ENCODE measurements around the gene NCKAP5.

Gene NCKAP5

GRCh38 chr2:132998221-132998620 lies 570.0 kb downstream of the NCKAP5 start:
- no peak for DNase-seq (ENCODE audit: low read depth in 2 of 2)

DNA sequence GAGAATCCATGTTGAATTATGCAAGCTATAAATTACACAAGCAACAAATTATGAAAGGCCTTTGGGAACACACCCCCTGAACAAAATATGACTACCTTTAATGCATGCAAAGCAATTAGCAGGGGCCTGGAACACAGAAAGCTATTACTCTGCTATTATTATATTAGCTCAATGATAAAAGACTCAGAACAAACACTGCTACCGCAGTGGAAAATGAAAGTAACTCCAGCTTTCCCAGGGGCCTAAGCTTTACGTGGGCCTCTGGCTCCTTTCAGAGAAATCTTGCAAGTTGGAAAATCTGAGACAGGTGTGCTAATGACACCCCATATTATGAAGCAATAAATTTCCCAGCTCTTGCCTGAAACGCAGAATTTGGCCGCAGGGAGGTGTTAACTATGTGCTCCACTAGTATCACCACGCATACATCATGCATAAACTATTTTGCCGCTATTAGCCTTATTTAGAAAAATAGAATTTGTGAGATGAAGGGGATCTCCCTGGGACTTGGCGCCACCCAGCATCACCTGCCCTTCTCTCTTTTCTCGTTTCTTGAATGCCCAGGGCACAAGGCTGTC lies 576.7 kb downstream of the NCKAP5 start:
- no peak for DNase-seq (ENCODE audit: low read depth in 2 of 2)

DNA sequence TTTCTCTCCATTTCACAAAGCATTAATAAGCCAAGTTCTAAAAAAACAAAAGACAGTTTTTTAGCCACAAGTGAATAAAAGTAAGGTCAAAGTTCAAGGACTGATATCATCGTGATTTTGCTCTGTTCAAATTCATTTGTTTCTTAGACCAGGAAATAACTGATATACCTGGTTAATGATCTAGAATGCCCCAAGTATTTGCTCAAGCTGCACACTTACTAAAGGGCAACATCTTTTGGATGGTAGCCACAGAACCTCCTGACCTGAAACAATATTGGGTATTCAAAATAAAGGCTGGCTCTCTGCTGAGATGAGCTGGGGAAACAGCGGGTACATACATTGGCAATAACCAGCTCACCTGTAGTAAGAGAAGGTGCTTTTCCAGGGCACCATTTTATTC lies 583.5 kb downstream of the NCKAP5 start:
- no peak for DNase-seq (ENCODE audit: low read depth in 2 of 2)

DNA sequence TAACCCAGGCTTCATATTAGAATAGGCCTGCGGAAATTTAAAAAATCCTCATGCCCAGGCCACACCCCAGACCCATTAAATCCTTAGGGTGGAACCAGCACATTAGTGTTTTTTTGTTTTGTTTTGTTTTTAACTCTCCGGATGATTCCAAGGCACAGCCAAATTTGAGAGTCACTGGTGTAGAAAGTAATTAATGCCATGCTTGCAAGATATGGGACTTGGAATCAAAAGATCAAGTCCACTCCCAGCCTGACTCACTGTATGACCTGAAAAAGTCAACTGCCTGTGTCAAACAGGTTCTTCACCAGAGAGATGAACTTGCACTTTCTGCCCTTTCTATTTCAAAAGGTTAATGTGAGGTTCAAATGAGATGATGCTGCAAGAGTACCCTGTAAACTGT lies 588.0 kb downstream of the NCKAP5 start:
- DNase-seq (ENCODE audit: low read depth in 2 of 2) = no peak

- DNase-seq (ENCODE audit: low read depth in 2 of 2) = no peak
Measured at GRCh38 chr2:132979339-132980093, 588.7 kb downstream of the NCKAP5 start.

DNA sequence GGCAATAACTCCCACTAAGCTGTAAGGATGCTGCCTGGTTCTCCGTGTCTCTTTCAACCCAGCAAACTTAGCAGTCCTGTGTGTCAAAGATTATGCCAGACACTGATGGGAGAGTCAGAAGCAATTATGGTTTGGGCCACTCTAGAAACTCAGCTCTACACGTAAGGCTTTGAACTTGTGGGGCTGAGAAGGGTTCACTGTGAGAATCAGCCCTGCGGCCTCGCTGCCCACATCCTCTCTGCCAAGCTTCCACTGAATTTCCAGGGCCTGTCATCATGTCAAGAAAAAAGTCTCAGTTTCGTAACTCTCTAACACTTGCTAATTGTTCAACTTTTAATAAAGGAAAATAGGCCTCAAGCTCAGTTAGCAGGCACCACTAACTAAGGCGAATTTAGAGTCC lies 589.4 kb downstream of the NCKAP5 start:
- no peak for DNase-seq (ENCODE audit: low read depth in 2 of 2)

DNA sequence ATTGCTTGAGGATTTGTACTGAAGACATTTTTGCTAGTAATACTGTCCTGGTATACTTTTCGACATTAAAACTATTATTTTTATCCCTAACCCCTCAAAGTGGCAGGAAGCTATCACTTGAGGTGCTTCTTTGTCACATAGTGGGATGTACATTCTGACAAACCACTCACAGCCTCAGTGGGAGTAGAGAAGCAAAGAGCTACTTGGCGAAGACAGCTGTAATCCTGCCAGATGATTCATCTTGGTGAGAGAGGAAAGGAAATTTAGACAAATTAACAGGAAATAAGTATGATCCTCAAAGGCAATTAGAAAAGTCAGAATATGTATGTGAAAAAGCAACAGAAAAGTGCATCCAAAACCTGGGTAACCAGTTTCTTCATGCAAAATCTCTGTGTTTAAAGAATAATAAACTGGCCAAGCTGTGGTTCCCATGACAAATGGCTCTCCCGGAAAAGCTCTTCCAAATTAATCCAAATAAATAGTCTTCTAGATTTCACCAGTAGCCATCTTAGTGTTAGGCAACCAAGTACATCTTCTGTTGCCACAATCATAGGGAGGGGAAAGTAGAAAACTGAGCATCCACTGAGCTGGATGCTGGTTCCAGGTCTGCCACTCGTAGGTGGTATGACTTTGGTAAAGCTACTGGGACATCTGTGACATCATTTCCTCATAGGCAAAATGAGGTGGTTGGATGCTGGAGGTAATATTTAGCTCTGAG lies 590.3 kb downstream of the NCKAP5 start:
- no peak for DNase-seq (ENCODE audit: low read depth in 2 of 2)

DNA sequence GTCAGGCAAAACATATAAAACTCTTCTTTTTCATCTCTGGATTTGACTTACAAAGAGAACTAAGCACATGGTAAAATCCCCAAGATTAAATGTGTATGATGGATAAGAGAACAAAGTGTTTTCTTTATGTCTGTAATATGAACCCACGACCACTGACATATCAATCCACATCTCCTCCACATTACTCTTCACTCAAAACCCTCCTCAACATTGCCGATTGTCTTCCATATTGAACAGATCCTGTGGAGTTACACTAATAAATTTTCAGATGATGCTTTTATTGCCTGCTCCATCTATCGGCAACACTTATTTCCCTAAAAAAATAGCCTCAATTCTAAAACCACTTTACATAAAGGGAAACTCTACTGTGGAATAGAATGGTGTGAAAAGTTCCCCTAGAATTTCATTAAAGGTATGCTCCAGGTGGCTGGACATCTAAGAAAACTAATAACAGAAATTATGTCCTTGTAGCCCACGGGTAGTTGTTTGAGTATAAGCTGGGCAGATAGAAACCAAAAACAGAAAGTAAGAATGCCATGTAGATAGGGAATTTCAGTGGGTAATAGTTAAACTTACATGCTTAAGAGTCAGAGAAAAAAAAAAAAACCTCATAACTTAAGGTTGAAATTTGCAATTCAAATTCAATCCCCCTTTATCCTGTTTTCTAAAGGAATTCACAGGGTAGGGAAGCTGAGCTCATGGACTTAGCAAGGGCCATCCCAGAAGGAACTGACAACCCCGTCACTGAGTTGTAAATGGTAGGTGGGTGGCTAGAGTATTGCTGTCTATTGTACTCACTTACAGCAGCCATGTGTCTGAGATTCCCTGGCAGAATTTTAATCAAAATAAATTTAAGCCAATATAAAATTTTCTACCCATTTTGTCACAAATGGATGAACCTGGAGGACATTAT lies 592.8 kb downstream of the NCKAP5 start:
- DNase-seq (ENCODE audit: low read depth in 2 of 2) = no peak

GRCh38 chr2:132974467-132975095 lies 593.7 kb downstream of the NCKAP5 start:
- no peak for DNase-seq (ENCODE audit: low read depth in 2 of 2)

DNA sequence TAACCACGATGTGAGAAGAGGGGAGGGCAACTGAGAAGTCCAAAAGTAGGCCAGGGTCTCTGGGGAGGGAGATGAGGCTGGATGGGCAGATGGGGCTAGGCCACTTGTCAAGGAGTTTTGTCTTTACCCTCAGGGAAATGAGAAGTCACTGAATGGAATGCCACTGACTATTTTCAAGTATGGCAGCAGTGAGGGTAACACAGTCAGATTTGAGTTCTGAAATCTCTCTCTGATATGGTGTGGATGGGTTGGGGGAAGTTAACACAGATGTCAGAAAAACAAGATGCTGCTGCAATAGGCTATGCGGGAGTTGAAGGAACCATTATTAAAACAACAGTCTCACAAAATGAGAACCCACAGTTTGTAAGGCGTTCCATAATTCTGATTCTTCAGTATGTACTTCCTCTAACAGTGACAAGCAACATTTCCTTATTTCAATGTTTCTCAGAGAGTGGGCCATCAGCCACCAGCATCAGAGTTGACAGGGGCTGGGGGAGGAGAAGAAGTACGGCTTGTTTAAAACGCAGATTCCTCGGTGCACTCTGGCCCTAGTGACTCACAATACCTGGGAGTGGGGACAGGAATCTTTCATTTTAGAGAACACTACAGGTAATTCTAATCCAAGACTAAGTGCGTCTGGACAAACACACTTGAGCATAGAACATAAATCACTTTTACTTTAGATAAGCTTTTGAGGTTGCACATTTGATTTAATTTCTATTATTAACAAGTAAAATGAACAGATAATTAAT lies 596.8 kb downstream of the NCKAP5 start:
- no peak for DNase-seq (ENCODE audit: low read depth in 2 of 2)

DNA sequence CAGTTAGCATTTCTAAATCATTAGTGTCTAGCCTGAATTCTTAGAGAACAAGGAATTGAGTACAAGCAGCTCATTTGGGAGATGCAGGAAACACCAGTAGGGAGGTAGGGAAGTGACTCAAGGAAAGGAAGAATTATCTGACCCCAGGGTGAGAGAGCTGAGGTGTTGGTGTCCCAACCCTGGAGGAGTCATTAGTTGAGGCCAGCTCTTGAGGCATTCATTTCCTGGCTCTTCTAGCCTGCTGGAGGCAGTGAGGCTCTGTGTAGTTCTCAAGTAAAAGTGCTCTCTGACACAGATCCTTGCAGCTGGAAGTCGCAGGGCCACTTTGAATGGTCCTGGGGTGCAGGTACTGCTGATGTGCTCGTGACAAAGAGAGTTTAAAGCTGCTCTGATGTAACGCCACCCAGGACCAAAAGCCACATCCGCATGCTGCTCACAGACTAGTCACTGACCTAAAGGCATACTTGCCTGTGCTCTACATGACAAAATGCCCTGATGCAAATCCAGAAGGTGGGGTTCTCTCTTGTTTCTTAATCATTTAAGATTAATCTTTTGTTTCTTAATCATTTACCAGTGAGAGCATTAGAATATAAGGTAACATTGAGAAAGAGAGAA lies 598.8 kb downstream of the NCKAP5 start:
- DNase-seq (ENCODE audit: low read depth in 2 of 2) = no peak

DNA sequence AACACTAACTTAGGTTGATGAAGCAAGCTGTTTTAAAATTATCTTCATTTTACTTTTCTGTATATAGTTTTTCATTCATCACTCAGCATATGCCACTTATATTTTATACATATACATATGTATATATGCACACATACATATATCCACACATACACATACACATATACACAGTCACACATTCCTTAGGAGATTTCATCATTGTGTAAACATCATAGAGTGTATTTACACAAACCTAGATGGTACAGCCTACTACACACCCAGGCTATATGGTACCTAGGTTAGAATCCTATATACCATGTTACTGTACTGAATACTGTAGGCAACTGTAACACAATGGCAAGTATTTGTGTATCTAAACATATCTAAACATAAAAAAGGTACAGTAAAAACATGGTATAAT lies 602.8 kb downstream of the NCKAP5 start:
- DNase-seq (ENCODE audit: low read depth in 2 of 2) = no peak

- DNase-seq (ENCODE audit: low read depth in 2 of 2) = no peak
Measured at GRCh38 chr2:132963161-132963560, 605.1 kb downstream of the NCKAP5 start.

GRCh38 chr2:132958887-132959286 lies 609.4 kb downstream of the NCKAP5 start:
- DNase-seq (ENCODE audit: low read depth in 2 of 2) = no peak

- no peak for DNase-seq (ENCODE audit: low read depth in 2 of 2)
Measured at GRCh38 chr2:132955871-132956615, 612.2 kb downstream of the NCKAP5 start.

DNA sequence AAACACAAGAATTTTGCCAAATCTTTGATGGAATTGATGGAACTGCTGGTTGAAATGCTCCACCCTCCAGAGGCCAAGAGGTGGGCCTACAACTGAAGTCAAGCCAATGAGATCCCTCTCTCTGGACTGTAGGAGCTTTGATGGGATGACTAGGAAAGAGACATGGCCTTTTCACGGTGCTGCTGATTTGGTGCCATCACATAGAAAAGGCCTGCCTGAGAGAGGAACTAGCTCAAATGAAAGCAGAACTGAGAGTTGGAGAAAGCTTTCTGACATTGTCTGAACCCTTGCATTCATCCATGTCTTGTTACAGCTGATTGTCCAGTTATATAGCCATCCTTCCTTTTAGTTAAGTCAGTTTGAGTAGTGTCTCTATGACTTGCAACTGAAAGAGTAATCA lies 614.5 kb downstream of the NCKAP5 start:
- no peak for DNase-seq (ENCODE audit: low read depth in 2 of 2)

- no peak for DNase-seq (ENCODE audit: low read depth in 2 of 2)
Measured at GRCh38 chr2:132951008-132951714, 617.1 kb downstream of the NCKAP5 start.

GRCh38 chr2:132949108-132949507 lies 619.2 kb downstream of the NCKAP5 start:
- DNase-seq (ENCODE audit: low read depth in 2 of 2) = no peak

DNA sequence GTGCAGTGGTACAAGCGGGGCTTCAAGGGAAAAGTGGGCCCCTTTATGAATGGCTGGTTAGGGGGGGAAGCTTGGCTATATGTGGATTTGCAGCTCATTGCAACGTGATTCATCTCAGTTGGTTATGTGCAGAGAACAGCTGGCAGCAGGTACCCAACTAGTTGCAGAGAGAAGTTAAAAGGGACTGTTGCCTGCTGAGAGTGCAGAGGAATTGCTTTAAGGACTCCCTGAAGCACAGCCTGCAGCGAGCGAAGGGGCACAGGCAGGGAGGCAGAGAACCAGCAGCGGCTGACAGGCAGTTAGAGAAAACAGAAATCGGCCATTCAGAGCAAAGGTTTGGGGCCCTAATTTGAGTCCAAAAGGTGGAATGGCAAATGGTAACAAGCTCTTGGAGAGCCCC lies 620.1 kb downstream of the NCKAP5 start:
- no peak for DNase-seq (ENCODE audit: low read depth in 2 of 2)
